HepG2 (cell line): Measurements from ENCODE around the gene C13orf42. TPM values are rescaled to one million over a fixed set of nuclear protein-coding genes. Genes with fewer than 3 reads are reported as not detected.

ENCODE experiments used
- ATAC-seq: fragments of 200-7000 bp; cut with Tn5 transposase; 3 replicates; pipeline ENCODE4 v1.9.1; 2020; ENCODE audit warnings: mild to moderate bottlenecking, moderate library complexity
- BruUV-seq: library from RNA; stranded (reverse); fragments of 400-500 nt; replicated peaks from 2 replicates; lab custom pipeline; 2021; lab: Mats Ljungman, UMichigan
- CTCF ChIA-PET: fragments of 300-600 bp; formaldehyde crosslinking; extraction: SDS; loops from one replicate; lab custom pipeline; 2021; ENCODE audit warnings: low total read pairs, inconsistent platforms, low intra/inter-chr PET ratio; lab: Yijun Ruan, JAX
- POLR2A ChIA-PET: fragments of 350-600 bp; sonication (Branson Sonifier 250); formaldehyde crosslinking; loops from one replicate; lab custom pipeline; 2020; ENCODE audit warnings: antibody characterized with exemption, inconsistent platforms; lab: Yijun Ruan, JAX
- DNase-seq: peaks from one replicate; pipeline ENCODE4 v3.0.0-alpha.2; 2015; ENCODE audit warnings: low spot score
- FAIRE-seq: peaks from 3 replicates; lab custom pipeline; 2011; peaks lifted over from hg19 to GRCh38; lab: Jason Lieb, UNC
- H2AFZ ChIP-seq: one replicate; pipeline ENCODE4 v1.6.1; 2011; ENCODE audit warnings: low read length, inconsistent platforms
- H3K27ac ChIP-seq: fragments of 300-600 bp; 3 replicates; pipeline ENCODE4 v1.8.0; 2011; ENCODE audit warnings: mixed run types, mild to moderate bottlenecking, mixed read lengths, low read length, inconsistent platforms; ENCODE audit not compliant: insufficient read depth; ENCODE audit errors: extremely low read length
- H3K27me3 ChIP-seq, 2 experiments: fragments of 200-600 bp in 1 of 2; 2 replicates in 1 of 2; 3 replicates in 1 of 2; pipeline versions ENCODE4 v1.6.0 to v1.8.0; 2011; ENCODE audit warnings: low read length in 2 of 2, mild to moderate bottlenecking in 2 of 2, moderate library complexity in 2 of 2, inconsistent platforms in 1 of 2; ENCODE audit not compliant: insufficient read depth in 2 of 2, control insufficient read depth in 1 of 2
- H3K36me3 ChIP-seq, 2 experiments: fragments of 200-600 bp in 1 of 2; replicated peaks in 1 of 2; 2 replicates in 1 of 2; 3 replicates in 1 of 2; pipeline versions ENCODE4 v1.5.1 to v1.8.0; 2011; ENCODE audit warnings: low read length in 2 of 2, inconsistent platforms in 1 of 2; ENCODE audit not compliant: insufficient read depth in 2 of 2, control insufficient read depth in 1 of 2
- H3K4me1 ChIP-seq: 2 replicates; pipeline ENCODE4 v1.5.1; 2012; ENCODE audit warnings: low read length, inconsistent platforms; ENCODE audit not compliant: insufficient read depth
- H3K4me2 ChIP-seq: 2 replicates; pipeline ENCODE4 v1.6.0; 2011; ENCODE audit warnings: low read depth, low read length, inconsistent platforms
- H3K4me3 ChIP-seq, 3 experiments: fragments of 200-600 bp in 1 of 3; sonication (generic), shearing (Covaris generic) in 1 of 3; replicated peaks in 1 of 3; 2 replicates each; pipeline ENCODE4 v1.5.1; 2011 to 2016; ENCODE audit warnings: low read length in 3 of 3, inconsistent platforms in 2 of 3, low read depth in 2 of 3, mild to moderate bottlenecking in 2 of 3, control low read depth in 1 of 3, mixed read lengths in 1 of 3; ENCODE audit not compliant: insufficient read depth in 1 of 3
- H3K79me2 ChIP-seq: one replicate; pipeline ENCODE4 v1.6.1; 2011; ENCODE audit warnings: low read length, inconsistent platforms; ENCODE audit not compliant: insufficient read depth
- H3K9ac ChIP-seq: 2 replicates; pipeline ENCODE4 v1.6.0; 2011; ENCODE audit warnings: mild to moderate bottlenecking, low read depth, low read length, inconsistent platforms; ENCODE audit not compliant: insufficient read depth
- H3K9me3 ChIP-seq: 2 replicates; pipeline ENCODE4 v1.5.1; 2012; ENCODE audit warnings: mild to moderate bottlenecking, low read length
- H4K20me1 ChIP-seq: 2 replicates; pipeline ENCODE4 v1.6.0; 2011; ENCODE audit warnings: inconsistent platforms, mild to moderate bottlenecking, low read length, moderate library complexity; ENCODE audit not compliant: insufficient read depth
- HNRNPL ChIP-seq: fragments of 200-400 bp; formaldehyde crosslinking; IDR thresholded peaks from 2 replicates; pipeline ENCODE4 v1.6.1; 2017; ENCODE audit warnings: mild to moderate bottlenecking, low read depth, low read length
- MED13 ChIP-seq: sonication (generic); formaldehyde crosslinking; IDR thresholded peaks from 2 replicates; pipeline ENCODE4 v1.5.0; 2020; ENCODE audit warnings: missing genetic modification reagents
- NCOA1 ChIP-seq: sonication (generic); formaldehyde crosslinking; IDR thresholded peaks from 2 replicates; pipeline ENCODE4 v1.9.0; 2021; ENCODE audit warnings: missing genetic modification reagents
- NFE2L1 ChIP-seq: sonication (generic); formaldehyde crosslinking; IDR thresholded peaks from 2 replicates; pipeline ENCODE4 v1.4.0; 2020; ENCODE audit warnings: missing genetic modification reagents, mild to moderate bottlenecking, borderline replicate concordance
- PHF8 ChIP-seq: sonication (generic); formaldehyde crosslinking; IDR thresholded peaks from 2 replicates; pipeline ENCODE4 v1.5.0; 2020; ENCODE audit warnings: missing genetic modification reagents
- POLR2G ChIP-seq: fragments of 200-400 bp; formaldehyde crosslinking; IDR thresholded peaks from 2 replicates; pipeline ENCODE4 v1.6.1; 2018; ENCODE audit warnings: mild to moderate bottlenecking, low read depth, low read length, moderate library complexity
- SALL2 ChIP-seq: sonication (generic); formaldehyde crosslinking; IDR thresholded peaks from 2 replicates; pipeline ENCODE4 v1.8.1; 2023; ENCODE audit warnings: mild to moderate bottlenecking, missing genetic modification reagents, inconsistent platforms
- ZNF180 ChIP-seq: sonication (generic); formaldehyde crosslinking; IDR thresholded peaks from 2 replicates; pipeline ENCODE4 v1.4.0; 2020; ENCODE audit warnings: low read depth, missing genetic modification reagents, borderline replicate concordance
- ZNF256 ChIP-seq: sonication (generic); formaldehyde crosslinking; conservative IDR thresholded peaks from 2 replicates; pipeline ENCODE4 v1.4.0; 2020; ENCODE audit warnings: missing genetic modification reagents
- ZNF605 ChIP-seq: sonication (generic); formaldehyde crosslinking; IDR thresholded peaks from 2 replicates; pipeline ENCODE4 v1.8.0; 2022; ENCODE audit warnings: mild to moderate bottlenecking, missing genetic modification reagents
- ZNF878 ChIP-seq: sonication (generic); formaldehyde crosslinking; IDR thresholded peaks from 2 replicates; pipeline ENCODE4 v1.8.1; 2023; ENCODE audit warnings: mild to moderate bottlenecking, missing genetic modification reagents, moderate library complexity
- ZNF883 ChIP-seq: sonication (generic); formaldehyde crosslinking; IDR thresholded peaks from 2 replicates; pipeline ENCODE4 v1.5.1; 2020; ENCODE audit warnings: mild to moderate bottlenecking, missing genetic modification reagents; ENCODE audit errors: not compliant biosample characterization
- WGBS: methylation state at CpG from one replicate; pipeline ENCODE4 v1.1.6; 2017; ENCODE audit warnings: low lambda C conversion rate; 5-methylcytosine and 5-hydroxymethylcytosine counted together
- in situ Hi-C: cut with HindIII; loops from 2 replicates; pipeline ENCODE4 v1.10.0; 2017; ENCODE audit warnings: low pct_unique_long_range_greater_than_20kb; ENCODE audit not compliant: extremely low pct_ligation_motif_present
- intact Hi-C: fragments of 100-400 bp; cut with micrococcal nuclease; formaldehyde crosslinking; loops from one replicate; pipeline ENCODE4 v1.10.0; 2022; ENCODE audit not compliant: unreplicated experiment
- polyA plus RNA-seq, 8 experiments: library from polyadenylated mRNA; depleted of rRNA in 3 of 8; stranded (reverse) in 7 of 8; unstranded in 1 of 8; fragments of >200 nt; fragmentation: Illumina TruSeq in 4 of 8; extraction: Trizol in 4 of 8; gene quantifications; 2 replicates each; pipeline versions ENCODE4 v1.2.1 to v1.2.3, GENCODE V29; 2011 to 2016; ENCODE audit warnings: low read depth in 4 of 8, missing spikeins in 1 of 8, mixed read lengths in 1 of 8; ENCODE audit not compliant: insufficient read depth in 1 of 8
- total RNA-seq, 5 experiments: library from RNA; depleted of rRNA; stranded (reverse); fragments of >200 nt; fragmentation: Illumina TruSeq; extraction: Trizol; gene quantifications; 2 replicates each; pipeline ENCODE4 v1.2.3, GENCODE V29; 2016; ENCODE audit warnings: low read depth in 1 of 5

Gene C13orf42
- total and polyA plus RNA-seq, 2 of the 13 experiments (the other 11 are each of a cell fraction or from before 2014, with no cell fraction given) = not detected

DNA sequence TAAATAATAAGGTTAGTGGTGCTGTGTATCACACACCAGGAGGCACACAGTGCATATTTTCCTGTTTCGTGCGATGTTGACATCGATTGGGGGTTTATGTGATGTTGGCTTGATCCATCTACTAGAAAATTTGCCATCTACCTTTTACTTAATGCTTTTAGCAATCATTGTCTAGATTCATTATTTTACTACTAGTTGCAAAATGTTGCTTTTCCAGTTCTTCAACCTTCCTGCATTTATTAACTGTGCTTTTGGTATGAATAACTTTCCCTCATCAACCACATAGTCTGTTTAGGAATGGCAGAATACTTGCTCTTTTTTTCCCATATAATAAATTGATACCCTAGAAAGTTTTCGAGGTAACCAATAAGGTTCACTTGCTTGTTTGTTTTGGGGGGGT is 17.5 kb downstream of the C13orf42 start:
- in situ Hi-C loops (no loop called here), intact Hi-C loops (no loop called here)
- CTCF ChIA-PET = no interaction called here
- peaks cover 0 to 15% of the 10 kb centered on the region in 2 experiments; a peak in 1 of 5 replicates for H3K27me3 ChIP-seq
- no peaks in the 10 kb centered on the region for H3K4me1 ChIP-seq
- BruUV-seq = no TSS peak
- TF ChIP-seq ZNF256 = no peak
- H3K36me3 ChIP-seq = no peaks in the 10 kb centered on the region
- WGBS = 64% methylated on average over 4 of the region's 4 CpGs
- ATAC-seq = no peak
- no peak overlapping the region for H3K27ac ChIP-seq
- no peaks in the 10 kb centered on the region for H3K79me2 ChIP-seq
- FAIRE-seq = no peak
- H3K4me2 ChIP-seq = no peak overlapping the region
- H2AFZ ChIP-seq = no peak overlapping the region
- no peaks in the 10 kb centered on the region for H4K20me1 ChIP-seq
- H3K9ac ChIP-seq = no peak overlapping the region
- DNase-seq = no peak
- no peaks in the 10 kb centered on the region for H3K9me3 ChIP-seq
- H3K4me3 ChIP-seq = no peak overlapping the region
- POLR2A ChIA-PET = no interaction called here

DNA sequence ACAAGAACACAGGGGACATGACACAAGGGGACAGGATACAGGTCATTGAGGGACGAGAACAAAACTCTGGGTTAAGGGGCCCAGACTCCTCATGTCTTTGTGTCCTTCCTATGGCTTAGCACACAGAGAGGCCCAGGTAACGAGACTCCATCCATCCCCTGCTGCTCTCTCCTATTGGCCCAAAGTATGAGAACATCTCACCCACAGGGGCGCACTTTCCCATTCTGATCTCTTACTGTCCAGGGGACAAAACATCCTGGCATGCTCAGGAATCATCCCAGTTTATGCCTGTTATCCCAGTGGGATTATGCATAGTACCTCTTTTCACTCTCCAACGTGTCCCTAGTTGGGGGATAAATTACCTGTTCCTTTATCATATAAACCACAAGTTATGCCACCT is 19.2 kb downstream of the C13orf42 start:
- 34% methylated on average over 3 of the region's 4 CpGs for WGBS
- POLR2A ChIA-PET = no interaction called here
- in situ Hi-C loops = no loop called here
- Histone ChIP-seq H3K4me3 (no peak overlapping the region), H3K79me2 (no peaks in the 10 kb centered on the region), H3K27me3 (peaks cover 0 to 9% of the 10 kb centered on the region in 2 experiments; a peak in 1 of 5 replicates), H2AFZ (no peak overlapping the region), H3K4me1 (no peaks in the 10 kb centered on the region), H3K9ac (no peak overlapping the region), H3K4me2 (no peak overlapping the region), H3K36me3 (no peaks in the 10 kb centered on the region), H3K9me3 (no peaks in the 10 kb centered on the region), H4K20me1 (no peaks in the 10 kb centered on the region), H3K27ac (no peak overlapping the region)
- no peak; the same call in 2 of the 3 replicates for ATAC-seq
- TF ChIP-seq ZNF883 (CRISPR knock-in tag) (no peak), ZNF878 (CRISPR knock-in tag) (no peak), ZNF605 (CRISPR knock-in tag) (no peak), HNRNPL (no peak), SALL2 (CRISPR knock-in tag) (no peak), POLR2G (no peak), ZNF180 (CRISPR knock-in tag) (no peak), NFE2L1 (CRISPR knock-in tag) (no peak), MED13 (no peak), NCOA1 (CRISPR knock-in tag) (no peak), PHF8 (CRISPR knock-in tag) (no peak)
- CTCF ChIA-PET = no interaction called here
- BruUV-seq = no TSS peak
- intact Hi-C loops = no loop called here
- FAIRE-seq = no peak
- DNase-seq = no peak
